ENCODE measurements around the gene MATN4.

Gene MATN4

GRCh38 chr20:45340236-45340847 is 32.2 kb upstream of the MATN4 start:
- no peak for DNase-seq

GRCh38 chr20:45339799-45340198 is 31.7 kb upstream of the MATN4 start:
- no peak for DNase-seq

GRCh38 chr20:45339084-45339483 is 31.0 kb upstream of the MATN4 start:
- DNase-seq = no peak

GRCh38 chr20:45338121-45339030 is 30.3 kb upstream of the MATN4 start:
- DNase-seq = no peak

GRCh38 chr20:45337367-45338120 is 29.4 kb upstream of the MATN4 start:
- DNase-seq = no peak

GRCh38 chr20:45336530-45337366 is 28.6 kb upstream of the MATN4 start:
- DNase-seq = no peak

GRCh38 chr20:45330476-45330875 is 22.4 kb upstream of the MATN4 start:
- DNase-seq = no peak

- DNase-seq = no peak
Observed at GRCh38 chr20:45329497-45330319, 21.6 kb upstream of the MATN4 start.

- DNase-seq = no peak
Observed at GRCh38 chr20:45328451-45328850, 20.4 kb upstream of the MATN4 start.

- DNase-seq = no peak
Observed at GRCh38 chr20:45325371-45325770, 17.3 kb upstream of the MATN4 start.

GRCh38 chr20:45323731-45324130 is 15.6 kb upstream of the MATN4 start:
- DNase-seq = no peak

- DNase-seq = peak; percentile 57
Observed at GRCh38 chr20:45322952-45323383, 14.9 kb upstream of the MATN4 start.

- peak; percentile 61 for DNase-seq
Observed at GRCh38 chr20:45320948-45321595, 13.0 kb upstream of the MATN4 start.

- no peak for DNase-seq
Observed at GRCh38 chr20:45318948-45319347, 10.8 kb upstream of the MATN4 start.

- no peak for DNase-seq
Observed at GRCh38 chr20:45318386-45318939, 10.4 kb upstream of the MATN4 start.

GRCh38 chr20:45317826-45318225 is 9.7 kb upstream of the MATN4 start:
- DNase-seq = no peak

GRCh38 chr20:45316150-45317080 is 8.3 kb upstream of the MATN4 start:
- DNase-seq = no peak

- DNase-seq = no peak
Observed at GRCh38 chr20:45315672-45316071, 7.6 kb upstream of the MATN4 start.

GRCh38 chr20:45313943-45314342 is 5.8 kb upstream of the MATN4 start:
- DNase-seq = no peak

Measured in GF-D8 (cell line).